MCF 10A (cell line): ENCODE data around the gene MYL2. TPM values are rescaled to one million over a fixed set of nuclear protein-coding genes. Genes with fewer than 3 reads are reported as not detected.

Source experiments
- BruUV-seq: library from RNA; stranded (reverse); fragments of 400-500 nt; replicated peaks from 2 replicates; lab custom pipeline; 2021; lab: Mats Ljungman, UMichigan
- CTCF ChIA-PET: fragments of 300-600 bp; sonication (Branson Sonifier 250); formaldehyde crosslinking; extraction: SDS; loops from one replicate; lab custom pipeline; 2021; ENCODE audit warnings: antibody characterized with exemption, inconsistent platforms; lab: Yijun Ruan, JAX
- POLR2A ChIA-PET: fragments of 300-600, 350-650 bp; sonication (Branson Sonifier 250); formaldehyde crosslinking; extraction: SDS; loops from one replicate; lab custom pipeline; 2020; ENCODE audit warnings: antibody characterized with exemption, inconsistent platforms; lab: Yijun Ruan, JAX
- DNase-seq: peaks from one replicate; pipeline ENCODE4 v3.0.0-alpha.2; 2018; ENCODE audit not compliant: unreplicated experiment
- H3K27ac Mint-ChIP-seq: one replicate; pipeline ENCODE4 v1.8.0; 2022; ENCODE audit warnings: mild to moderate bottlenecking, low read depth, mixed read lengths; ENCODE audit not compliant: unreplicated experiment
- H3K27me3 Mint-ChIP-seq: one replicate; pipeline ENCODE4 v1.8.0; 2022; ENCODE audit warnings: mixed read lengths; ENCODE audit not compliant: insufficient read depth, unreplicated experiment
- H3K36me3 Mint-ChIP-seq: one replicate; pipeline ENCODE4 v1.8.0; 2022; ENCODE audit warnings: mild to moderate bottlenecking, moderate library complexity, mixed read lengths; ENCODE audit not compliant: insufficient read depth, unreplicated experiment
- H3K4me1 Mint-ChIP-seq: one replicate; pipeline ENCODE4 v1.8.0; 2022; ENCODE audit warnings: mixed read lengths; ENCODE audit not compliant: insufficient read depth, unreplicated experiment
- H3K4me3 Mint-ChIP-seq: one replicate; pipeline ENCODE4 v1.8.0; 2022; ENCODE audit warnings: mild to moderate bottlenecking, moderate library complexity, mixed read lengths; ENCODE audit not compliant: unreplicated experiment
- H3K9me3 Mint-ChIP-seq: one replicate; pipeline ENCODE4 v1.8.0; 2022; ENCODE audit warnings: mixed read lengths; ENCODE audit not compliant: unreplicated experiment
- CTCF ChIP-seq: fragments of 200-600 bp; IDR thresholded peaks from one replicate; pipeline ENCODE4 v1.8.0; 2022; ENCODE audit warnings: antibody characterized with exemption, mild to moderate bottlenecking; ENCODE audit not compliant: unreplicated experiment
- intact Hi-C: fragments of 100-400 bp; cut with micrococcal nuclease; formaldehyde crosslinking; loops from 2 replicates; pipeline ENCODE4 v1.14.1; 2022
- total RNA-seq: library from RNA; stranded (reverse); gene quantifications from 2 replicates; pipeline ENCODE4 v1.2.3, GENCODE V29; 2022

The MYL2 gene
- total RNA-seq, 1 experiment from 2014 or later, result not detected

DNA sequence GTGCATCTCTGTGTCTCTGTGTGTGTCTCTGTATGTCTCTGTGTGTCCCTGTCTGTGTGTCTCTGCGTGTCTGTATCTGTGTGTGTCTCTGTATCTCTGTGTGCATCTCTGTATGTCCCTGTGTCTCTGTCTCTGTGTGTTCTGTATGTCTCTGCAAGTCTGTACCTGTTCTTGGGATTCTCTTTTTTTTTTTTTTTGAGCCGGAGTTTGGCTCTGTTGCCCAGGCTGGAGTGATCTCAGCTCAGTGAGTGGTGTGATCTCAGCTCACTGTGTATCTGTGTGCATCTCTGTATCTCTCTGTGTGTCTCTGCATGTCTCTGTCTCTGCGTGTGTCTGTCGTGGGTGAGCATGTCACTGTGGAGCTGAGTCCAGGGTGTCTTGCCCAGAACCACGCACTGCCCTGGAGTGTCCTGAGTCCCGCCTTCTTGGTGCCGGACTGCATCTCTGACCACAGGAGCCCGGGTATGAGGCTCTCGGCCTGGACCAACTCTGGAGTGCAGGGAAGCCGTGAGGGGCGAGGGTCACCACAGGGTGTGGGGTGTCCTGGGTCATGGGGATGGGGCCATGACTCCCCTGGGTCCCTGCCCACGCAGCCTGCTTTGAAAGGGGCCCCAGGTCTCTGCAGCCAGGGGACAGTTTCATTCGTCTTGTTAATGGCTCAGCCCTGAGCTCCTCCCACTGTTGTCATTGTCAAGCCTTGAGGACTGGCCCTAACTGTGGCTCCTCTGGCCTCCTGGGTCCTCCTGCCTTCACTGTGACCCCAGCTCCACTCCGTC lies 11.8 kb downstream of the MYL2 start:
- intact Hi-C loops, result no loop called here
- Mint-ChIP-seq H3K9me3 (no peaks in the 10 kb centered on the region), H3K4me1 (peaks cover 15% of the 10 kb centered on the region), H3K4me3 (no peak overlapping the region), H3K36me3 (no peaks in the 10 kb centered on the region), H3K27me3 (no peaks in the 10 kb centered on the region), H3K27ac (no peak overlapping the region)
- ChIA-PET CTCF (interaction anchor here (0.6 to 1.2 kb wide), 6 partner anchors 10 to 406 kb away, joined by 3 to 5 read pairs (median 3); no protein-coding TSS in a partner anchor), POLR2A (interaction anchor here (1.5 kb wide), 1 partner anchor 12 kb away, joined by 3 read pairs; no protein-coding TSS in a partner anchor)
- BruUV-seq, result no TSS peak
- no peak for DNase-seq
- no peak for TF ChIP-seq CTCF

DNA sequence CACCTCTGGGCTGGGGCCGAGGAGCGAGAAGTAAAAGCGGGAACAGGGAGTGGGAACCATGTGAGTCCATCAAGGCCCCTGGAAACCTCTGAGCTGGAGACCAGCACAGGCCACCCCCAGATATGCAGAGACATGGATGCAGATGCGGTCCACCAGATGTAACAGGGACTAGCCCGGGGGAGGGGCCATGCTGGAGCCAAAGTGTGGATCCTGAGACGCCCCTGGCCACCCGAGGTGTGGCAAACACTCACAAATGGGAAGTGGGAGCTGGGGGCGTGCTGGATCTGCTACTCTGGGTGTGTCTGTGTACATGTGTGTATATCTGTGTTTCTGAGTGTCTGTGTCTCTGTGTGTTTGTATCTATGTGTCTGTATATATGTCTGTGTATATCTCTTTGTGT lies 12.8 kb downstream of the MYL2 start:
- CTCF ChIA-PET, result interaction anchor here (1.2 kb wide), 1 partner anchor 9 kb away, joined by 3 read pairs; no protein-coding TSS in a partner anchor
- Mint-ChIP-seq H3K9me3 (no peaks in the 10 kb centered on the region), H3K4me1 (peaks cover 15% of the 10 kb centered on the region), H3K27ac (peak overlapping the region; percentile 32), H3K36me3 (no peaks in the 10 kb centered on the region), H3K27me3 (no peaks in the 10 kb centered on the region), H3K4me3 (no peak overlapping the region)
- POLR2A ChIA-PET, result interaction anchor here (1.5 kb wide), 1 partner anchor 11 kb away, joined by 3 read pairs; no protein-coding TSS in a partner anchor
- BruUV-seq, result no TSS peak
- no peak for TF ChIP-seq CTCF
- intact Hi-C loops, result no loop called here
- DNase-seq, result no peak

GRCh38 chr12:110906985-110907384 lies 13.4 kb downstream of the MYL2 start:
- peaks cover 15% of the 10 kb centered on the region for H3K4me1 Mint-ChIP-seq
- POLR2A ChIA-PET, result interaction anchor here (0.7 kb wide), 1 partner anchor 10 kb away, joined by 4 read pairs; no protein-coding TSS in a partner anchor
- no peak for DNase-seq
- no peak overlapping the region for H3K4me3 Mint-ChIP-seq
- CTCF ChIA-PET, result interaction anchor here (0.8 kb wide), 1 partner anchor 30 kb away, joined by 3 read pairs; no protein-coding TSS in a partner anchor
- BruUV-seq, result no TSS peak
- H3K27me3 Mint-ChIP-seq, result no peaks in the 10 kb centered on the region
- no peak for TF ChIP-seq CTCF
- no peaks in the 10 kb centered on the region for H3K9me3 Mint-ChIP-seq
- intact Hi-C loops, result no loop called here
- peak overlapping the region; percentile 32 for H3K27ac Mint-ChIP-seq
- peaks cover under 1% of the 10 kb centered on the region for H3K36me3 Mint-ChIP-seq

DNA sequence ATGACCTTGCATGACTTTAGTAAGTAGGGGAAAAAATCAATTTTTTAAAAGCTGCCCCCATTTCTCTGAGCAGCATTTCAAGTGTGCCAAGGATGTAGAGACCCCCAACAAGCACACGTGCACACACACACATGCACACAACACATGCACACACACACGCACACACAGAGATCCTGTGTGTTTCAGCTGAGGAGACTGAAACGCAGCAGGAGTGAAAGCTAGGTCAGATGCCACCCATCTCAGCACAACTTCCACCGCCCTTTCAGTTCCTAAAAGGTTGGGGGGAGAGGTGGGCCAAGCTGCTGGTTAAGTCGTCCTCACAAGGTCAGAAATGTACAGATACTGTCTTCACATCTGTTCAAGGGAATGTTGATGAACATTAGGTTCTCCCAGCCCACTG lies 13.9 kb downstream of the MYL2 start:
- TF ChIP-seq CTCF, result no peak
- Mint-ChIP-seq H3K9me3 (no peaks in the 10 kb centered on the region), H3K4me3 (no peak overlapping the region), H3K27me3 (no peaks in the 10 kb centered on the region), H3K36me3 (peaks cover 4% of the 10 kb centered on the region), H3K27ac (no peak overlapping the region), H3K4me1 (peaks cover 15% of the 10 kb centered on the region)
- intact Hi-C loops, result no loop called here
- ChIA-PET CTCF (interaction anchor here (0.8 kb wide), 1 partner anchor 31 kb away, joined by 3 read pairs; no protein-coding TSS in a partner anchor), POLR2A (interaction anchor here (0.7 kb wide), 1 partner anchor 11 kb away, joined by 4 read pairs; no protein-coding TSS in a partner anchor)
- no peak for DNase-seq
- BruUV-seq, result no TSS peak
